Measurements from ENCODE around the gene ZNF74. TPM values are rescaled to one million over a fixed set of nuclear protein-coding genes. Genes with fewer than 3 reads are reported as not detected.

Gene ZNF74
- total RNA-seq, 1 experiment from 2014 or later = 15.6 TPM

DNA sequence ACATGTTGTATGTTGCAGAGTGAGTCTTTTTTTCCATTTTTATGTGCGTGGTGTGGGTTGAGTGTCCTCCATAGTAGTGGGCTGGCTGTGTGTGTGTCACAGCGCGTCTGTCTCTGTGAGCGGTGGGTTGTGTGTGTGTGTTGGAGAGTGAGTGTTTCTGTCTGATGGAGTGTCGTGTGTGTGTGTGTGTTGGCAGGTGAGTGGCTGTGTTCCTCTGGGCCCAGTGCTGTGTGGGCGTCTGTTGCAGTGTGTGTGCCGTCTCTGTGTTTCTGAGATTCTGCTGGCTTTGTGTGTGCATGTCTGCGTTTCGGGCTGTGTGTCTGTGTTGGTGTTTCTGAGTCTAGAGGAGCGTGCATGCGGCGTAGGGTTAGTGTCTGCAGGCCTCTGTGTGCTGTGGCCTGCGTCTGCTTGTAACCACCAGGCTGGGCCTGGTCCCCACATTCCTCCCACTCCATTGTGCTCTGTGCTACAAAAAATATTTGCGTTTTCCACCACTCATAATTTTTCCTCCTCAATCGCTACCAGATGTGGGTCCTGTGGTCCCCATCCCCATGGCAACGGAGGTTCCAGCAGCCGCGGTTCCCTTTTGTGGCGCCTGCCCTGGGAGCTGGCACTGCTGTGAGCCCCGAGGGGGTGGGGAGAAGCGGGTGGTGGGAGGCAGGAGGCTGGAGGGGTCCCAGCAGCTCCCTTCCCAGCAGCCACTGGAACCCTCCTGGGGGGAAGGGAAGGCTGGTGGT, 28.5 kb downstream of the ZNF74 start:
- Histone ChIP-seq H3K9me3 (no peaks in the 10 kb centered on the region), H3K4me3 (ENCODE audit: low read depth, low read length) (no peak overlapping the region), H3K4me1 (no peaks in the 10 kb centered on the region), H3K36me3 (ENCODE audit: control insufficient read depth, insufficient read depth, low read length) (no peaks in the 10 kb centered on the region), H3K27me3 (replicated peaks; ENCODE audit: control insufficient read depth, insufficient read depth, low read length) (no peaks in the 10 kb centered on the region)
- ChIA-PET CTCF (no interaction called here), POLR2A (no interaction called here)
- BruUV-seq (replicated peaks) = no TSS peak
- Mint-ChIP-seq H3K27ac (ENCODE audit: unreplicated experiment) (no peak overlapping the region), H3K4me1 (ENCODE audit: low read depth, unreplicated experiment) (no peaks in the 10 kb centered on the region), H3K27me3 (ENCODE audit: insufficient read depth, unreplicated experiment) (no peaks in the 10 kb centered on the region), H3K4me3 (ENCODE audit: unreplicated experiment) (no peak overlapping the region), H3K36me3 (ENCODE audit: insufficient read depth, unreplicated experiment) (no peaks in the 10 kb centered on the region), H3K9me3 (ENCODE audit: unreplicated experiment) (no peaks in the 10 kb centered on the region)
- DNase-seq = no peak
- TF ChIP-seq, protein P1, sequence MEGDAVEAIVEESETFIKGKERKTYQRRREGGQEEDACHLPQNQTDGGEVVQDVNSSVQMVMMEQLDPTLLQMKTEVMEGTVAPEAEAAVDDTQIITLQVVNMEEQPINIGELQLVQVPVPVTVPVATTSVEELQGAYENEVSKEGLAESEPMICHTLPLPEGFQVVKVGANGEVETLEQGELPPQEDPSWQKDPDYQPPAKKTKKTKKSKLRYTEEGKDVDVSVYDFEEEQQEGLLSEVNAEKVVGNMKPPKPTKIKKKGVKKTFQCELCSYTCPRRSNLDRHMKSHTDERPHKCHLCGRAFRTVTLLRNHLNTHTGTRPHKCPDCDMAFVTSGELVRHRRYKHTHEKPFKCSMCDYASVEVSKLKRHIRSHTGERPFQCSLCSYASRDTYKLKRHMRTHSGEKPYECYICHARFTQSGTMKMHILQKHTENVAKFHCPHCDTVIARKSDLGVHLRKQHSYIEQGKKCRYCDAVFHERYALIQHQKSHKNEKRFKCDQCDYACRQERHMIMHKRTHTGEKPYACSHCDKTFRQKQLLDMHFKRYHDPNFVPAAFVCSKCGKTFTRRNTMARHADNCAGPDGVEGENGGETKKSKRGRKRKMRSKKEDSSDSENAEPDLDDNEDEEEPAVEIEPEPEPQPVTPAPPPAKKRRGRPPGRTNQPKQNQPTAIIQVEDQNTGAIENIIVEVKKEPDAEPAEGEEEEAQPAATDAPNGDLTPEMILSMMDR (IDR thresholded peaks at IDR 0.05; ENCODE audit: insufficient read depth in 1 of 2, low read depth in 1 of 2, low read length in 1 of 2, severe bottlenecking in 1 of 2, unreplicated experiment in 1 of 2) = no peak
- intact Hi-C loops (cut with micrococcal nuclease; ENCODE audit: unreplicated experiment) = no loop called here

DNA sequence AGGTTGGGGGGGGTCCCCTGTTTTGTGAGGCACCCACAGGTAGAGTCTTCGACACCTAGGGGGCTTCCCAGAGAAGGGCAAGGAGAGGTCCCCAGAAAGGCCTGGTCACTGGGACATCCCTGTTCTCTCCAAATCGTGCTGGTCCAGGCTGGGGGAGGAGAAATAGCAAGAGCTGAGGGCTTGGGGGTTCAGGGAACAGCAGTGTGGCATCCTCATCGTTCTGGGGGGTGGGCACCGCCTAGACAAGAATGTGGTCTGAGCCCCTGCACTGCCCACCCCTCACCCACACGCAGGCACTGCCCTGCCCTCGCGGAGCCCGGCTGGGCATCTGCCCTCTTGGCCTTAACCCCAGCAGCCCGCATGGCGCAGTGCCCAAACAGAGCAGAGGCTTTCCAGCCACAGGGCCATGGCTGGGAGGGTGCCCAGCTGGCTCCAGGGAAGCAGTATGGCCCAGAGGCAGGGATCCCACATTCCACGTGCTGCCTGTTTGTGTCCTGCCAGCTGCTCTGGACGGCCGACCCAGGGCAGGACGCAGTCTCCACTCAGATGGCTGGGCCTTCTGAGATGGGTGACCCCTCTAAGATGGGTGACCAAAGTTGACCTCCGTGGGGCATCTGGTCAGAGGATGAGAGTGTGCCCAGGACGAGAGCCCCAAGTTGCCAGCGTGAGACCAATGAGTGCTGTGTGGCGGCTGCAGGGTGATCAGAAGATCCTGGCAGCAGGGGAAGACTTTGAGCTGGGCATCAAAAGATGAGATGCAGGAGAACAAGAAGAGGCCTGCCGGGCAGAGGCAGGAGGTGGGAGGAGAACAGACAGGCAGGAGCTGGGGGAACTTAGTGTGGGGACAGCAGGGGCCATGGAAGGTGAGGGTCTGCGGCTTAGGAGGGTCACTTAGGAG, 29.3 kb downstream of the ZNF74 start:
- H3K9me3 ChIP-seq = no peaks in the 10 kb centered on the region
- no peaks in the 10 kb centered on the region for H3K36me3 ChIP-seq (ENCODE audit: control insufficient read depth, insufficient read depth, low read length)
- Mint-ChIP-seq H3K4me3 (ENCODE audit: unreplicated experiment) (no peak overlapping the region), H3K36me3 (ENCODE audit: insufficient read depth, unreplicated experiment) (no peaks in the 10 kb centered on the region), H3K9me3 (ENCODE audit: unreplicated experiment) (no peaks in the 10 kb centered on the region), H3K4me1 (ENCODE audit: low read depth, unreplicated experiment) (no peaks in the 10 kb centered on the region), H3K27ac (ENCODE audit: unreplicated experiment) (no peak overlapping the region), H3K27me3 (ENCODE audit: insufficient read depth, unreplicated experiment) (peaks cover 3% of the 10 kb centered on the region)
- TF ChIP-seq, protein P1 (IDR thresholded peaks at IDR 0.05; ENCODE audit: insufficient read depth in 1 of 2, low read depth in 1 of 2, low read length in 1 of 2, severe bottlenecking in 1 of 2, unreplicated experiment in 1 of 2) = no peak
- ChIA-PET POLR2A (no interaction called here), CTCF (interaction anchor here (0.6 kb wide), 1 partner anchor 20 kb away, joined by 3 read pairs; no protein-coding TSS in a partner anchor)
- H3K27me3 ChIP-seq (replicated peaks; ENCODE audit: control insufficient read depth, insufficient read depth, low read length) = no peaks in the 10 kb centered on the region
- intact Hi-C loops (cut with micrococcal nuclease; ENCODE audit: unreplicated experiment) = no loop called here
- no peak for DNase-seq
- BruUV-seq (replicated peaks) = no TSS peak
- no peak overlapping the region for H3K4me3 ChIP-seq (ENCODE audit: low read depth, low read length)
- no peaks in the 10 kb centered on the region for H3K4me1 ChIP-seq

DNA sequence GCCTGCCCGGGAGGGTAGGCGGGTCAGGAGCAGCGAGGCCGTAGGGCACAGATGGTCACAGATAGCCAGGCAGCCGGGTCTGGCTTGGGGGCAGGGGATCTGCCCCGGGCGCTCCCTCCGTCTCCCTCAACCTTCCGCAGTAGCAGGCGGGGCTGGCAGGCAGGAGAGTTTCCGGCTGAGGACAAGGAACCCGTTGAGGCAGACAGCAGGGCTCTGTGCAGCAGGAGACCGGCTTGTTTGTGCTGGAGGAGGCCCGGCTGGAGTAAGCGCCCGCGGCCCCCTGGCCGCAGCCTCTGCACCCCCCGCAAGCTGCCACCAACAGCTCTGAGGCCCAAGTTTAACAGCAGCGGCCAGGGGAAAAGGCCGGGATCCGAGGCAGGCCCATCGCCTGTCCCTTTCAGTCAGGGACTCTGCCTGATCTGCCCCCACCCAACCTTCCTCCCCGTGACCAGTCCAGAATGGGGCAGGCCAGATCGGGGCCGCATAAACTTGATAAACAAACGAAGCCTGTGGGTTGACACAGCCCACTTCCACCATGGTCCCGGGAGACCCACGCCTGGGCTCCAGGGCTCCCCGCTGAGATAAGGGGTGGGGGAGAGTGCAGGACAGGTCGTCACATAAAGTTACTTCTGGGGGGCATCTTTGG, 30.1 kb downstream of the ZNF74 start:
- H3K36me3 Mint-ChIP-seq (ENCODE audit: insufficient read depth, unreplicated experiment) = no peaks in the 10 kb centered on the region
- H3K4me3 ChIP-seq (ENCODE audit: low read depth, low read length) = no peak overlapping the region
- no peak overlapping the region for H3K27ac Mint-ChIP-seq (ENCODE audit: unreplicated experiment)
- H3K36me3 ChIP-seq (ENCODE audit: control insufficient read depth, insufficient read depth, low read length) = no peaks in the 10 kb centered on the region
- ChIA-PET CTCF (interaction anchor here (0.6 kb wide), 1 partner anchor 21 kb away, joined by 3 read pairs; no protein-coding TSS in a partner anchor), POLR2A (no interaction called here)
- DNase-seq = no peak
- TF ChIP-seq, protein P1 (IDR thresholded peaks at IDR 0.05; ENCODE audit: insufficient read depth in 1 of 2, low read depth in 1 of 2, low read length in 1 of 2, severe bottlenecking in 1 of 2, unreplicated experiment in 1 of 2) = no peak
- H3K9me3 ChIP-seq = no peaks in the 10 kb centered on the region
- H3K4me3 Mint-ChIP-seq (ENCODE audit: unreplicated experiment) = no peak overlapping the region
- H3K27me3 Mint-ChIP-seq (ENCODE audit: insufficient read depth, unreplicated experiment) = peaks cover 6% of the 10 kb centered on the region
- H3K27me3 ChIP-seq (replicated peaks; ENCODE audit: control insufficient read depth, insufficient read depth, low read length) = no peaks in the 10 kb centered on the region; the same call in 1 of the 2 replicates
- peaks cover 3% of the 10 kb centered on the region; the same call in 1 of the 2 replicates for H3K4me1 ChIP-seq
- no TSS peak for BruUV-seq (replicated peaks)
- H3K4me1 Mint-ChIP-seq (ENCODE audit: low read depth, unreplicated experiment) = peaks cover 3% of the 10 kb centered on the region
- no peaks in the 10 kb centered on the region for H3K9me3 Mint-ChIP-seq (ENCODE audit: unreplicated experiment)
- intact Hi-C loops (cut with micrococcal nuclease; ENCODE audit: unreplicated experiment) = no loop called here

All from Caco-2 (cell line).